Chondrocyte (in vitro differentiated cells): Measurements from ENCODE around the gene FOXP4. TPM values are rescaled to one million over a fixed set of nuclear protein-coding genes. Genes with fewer than 3 reads are reported as not detected.
A peak's percentile ranks its signal among the peaks of the same experiment; 100 is the strongest.

Experiments used
- DNase-seq: peaks from one replicate; pipeline ENCODE4 v3.0.0; 2021; ENCODE audit warnings: mixed read lengths, low spot score
- H3K27ac Mint-ChIP-seq: one replicate; pipeline ENCODE4 v1.8.0; 2021; ENCODE audit warnings: mild to moderate bottlenecking, moderate library complexity, mixed read lengths; ENCODE audit not compliant: unreplicated experiment
- H3K27me3 Mint-ChIP-seq: 2 replicates; pipeline ENCODE4 v1.8.0; 2021; ENCODE audit warnings: low read depth, mixed read lengths
- H3K36me3 Mint-ChIP-seq: 2 replicates; pipeline ENCODE4 v1.8.0; 2021; ENCODE audit warnings: low read depth, mixed read lengths
- H3K4me1 Mint-ChIP-seq: 2 replicates; pipeline ENCODE4 v1.8.0; 2021; ENCODE audit warnings: low read depth, mild to moderate bottlenecking, mixed read lengths
- H3K4me3 Mint-ChIP-seq: one replicate; pipeline ENCODE4 v1.8.0; 2021; ENCODE audit warnings: mild to moderate bottlenecking, moderate library complexity, mixed read lengths; ENCODE audit not compliant: unreplicated experiment
- H3K9me3 Mint-ChIP-seq: 2 replicates; pipeline ENCODE4 v1.8.0; 2021; ENCODE audit warnings: low read depth, mixed read lengths
- total RNA-seq: library from RNA; stranded (reverse); gene quantifications from 3 replicates; pipeline ENCODE4 v1.2.1, GENCODE V29; 2021
- TF ChIP-seq, protein P1 (sequence below): fragments of 200-600 bp; sonication (generic); IDR thresholded peaks from 2 replicates; pipeline ENCODE4 v1.5.0; 2021; ENCODE audit warnings: antibody characterized with exemption, mild to moderate bottlenecking, moderate library complexity

The FOXP4 gene
- total RNA-seq, 1 donor from 2014 or later, result 18.6 TPM

DNA sequence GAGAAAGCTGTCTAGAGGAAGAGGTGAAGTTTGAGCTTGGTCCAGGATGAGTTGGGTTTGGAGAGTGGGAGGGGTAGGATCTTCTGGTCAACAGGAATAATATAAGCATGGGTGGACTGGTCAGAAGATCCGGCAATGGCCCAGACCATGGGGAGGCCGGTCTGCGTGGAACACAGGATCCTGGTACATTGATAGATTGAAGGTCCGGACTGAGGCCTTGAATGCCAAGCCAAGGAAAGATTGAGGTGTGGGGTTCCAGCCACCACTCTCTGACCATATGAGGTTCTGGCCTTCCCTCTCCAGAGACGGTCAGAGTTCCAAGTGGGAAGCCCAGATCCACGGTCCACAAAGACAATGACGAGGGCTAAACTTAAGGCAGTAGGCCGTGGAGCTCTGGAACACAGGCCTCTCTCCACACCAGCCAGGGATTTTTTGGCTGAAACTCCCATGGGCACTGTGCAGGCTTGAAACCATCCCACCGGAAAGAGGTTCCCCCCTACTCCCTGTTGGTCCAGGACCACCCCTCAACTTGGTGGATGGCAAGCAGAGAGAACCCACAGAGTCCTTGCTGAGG is 95.3 kb downstream of the FOXP4 start:
- Mint-ChIP-seq H3K27ac (no peak overlapping the region), H3K4me3 (no peak overlapping the region), H3K36me3 (peaks cover 4% of the 10 kb centered on the region), H3K9me3 (no peaks in the 10 kb centered on the region), H3K4me1 (peaks cover 82% of the 10 kb centered on the region), H3K27me3 (no peaks in the 10 kb centered on the region)
- TF ChIP-seq, protein P1, sequence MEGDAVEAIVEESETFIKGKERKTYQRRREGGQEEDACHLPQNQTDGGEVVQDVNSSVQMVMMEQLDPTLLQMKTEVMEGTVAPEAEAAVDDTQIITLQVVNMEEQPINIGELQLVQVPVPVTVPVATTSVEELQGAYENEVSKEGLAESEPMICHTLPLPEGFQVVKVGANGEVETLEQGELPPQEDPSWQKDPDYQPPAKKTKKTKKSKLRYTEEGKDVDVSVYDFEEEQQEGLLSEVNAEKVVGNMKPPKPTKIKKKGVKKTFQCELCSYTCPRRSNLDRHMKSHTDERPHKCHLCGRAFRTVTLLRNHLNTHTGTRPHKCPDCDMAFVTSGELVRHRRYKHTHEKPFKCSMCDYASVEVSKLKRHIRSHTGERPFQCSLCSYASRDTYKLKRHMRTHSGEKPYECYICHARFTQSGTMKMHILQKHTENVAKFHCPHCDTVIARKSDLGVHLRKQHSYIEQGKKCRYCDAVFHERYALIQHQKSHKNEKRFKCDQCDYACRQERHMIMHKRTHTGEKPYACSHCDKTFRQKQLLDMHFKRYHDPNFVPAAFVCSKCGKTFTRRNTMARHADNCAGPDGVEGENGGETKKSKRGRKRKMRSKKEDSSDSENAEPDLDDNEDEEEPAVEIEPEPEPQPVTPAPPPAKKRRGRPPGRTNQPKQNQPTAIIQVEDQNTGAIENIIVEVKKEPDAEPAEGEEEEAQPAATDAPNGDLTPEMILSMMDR, result no peak
- no peak for DNase-seq

DNA sequence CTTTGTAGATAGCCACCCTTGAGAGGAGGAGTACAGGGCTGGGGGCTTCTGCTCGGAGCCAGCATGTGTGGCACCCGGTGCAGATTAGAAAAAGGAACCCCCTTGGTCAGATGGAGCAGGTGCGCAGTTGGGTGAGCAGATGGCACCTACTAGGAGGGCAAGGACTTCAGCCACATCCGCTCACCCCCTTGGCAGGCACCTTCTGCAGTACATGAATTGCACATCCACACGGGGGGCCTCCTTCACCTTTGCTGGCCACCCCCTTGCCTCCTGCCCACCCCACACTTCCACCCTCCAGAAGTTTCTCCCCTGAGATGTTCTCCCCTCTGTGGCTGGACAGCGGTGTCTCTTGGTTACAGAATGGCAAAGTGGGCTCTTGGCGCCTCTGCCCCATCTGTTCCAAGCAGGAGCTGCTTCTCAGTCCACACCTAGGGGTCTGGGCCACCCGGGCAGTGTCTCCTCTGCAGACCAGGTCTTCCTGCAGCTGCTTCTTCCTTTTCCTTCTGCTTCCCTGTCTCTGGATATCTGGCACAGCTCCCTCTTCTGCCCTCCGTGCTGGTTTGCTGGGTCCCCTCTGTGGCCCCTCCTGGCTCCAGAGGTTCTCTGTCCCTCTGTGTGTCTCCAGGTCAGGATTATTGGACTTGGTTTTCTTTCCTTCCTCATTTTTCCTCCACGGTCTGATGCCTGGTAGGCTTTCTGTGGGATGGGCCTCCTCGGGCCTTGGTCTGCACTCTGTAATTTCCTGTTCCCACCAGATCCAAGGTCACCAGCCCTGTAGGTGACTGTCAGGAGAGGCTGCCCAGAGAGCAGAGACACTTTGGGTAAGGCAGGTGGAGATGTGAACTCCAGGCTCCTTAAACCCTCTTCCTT is 96.1 kb downstream of the FOXP4 start:
- Mint-ChIP-seq H3K4me3 (no peak overlapping the region), H3K27me3 (no peaks in the 10 kb centered on the region), H3K4me1 (peaks cover 87% of the 10 kb centered on the region), H3K27ac (no peak overlapping the region), H3K9me3 (no peaks in the 10 kb centered on the region), H3K36me3 (peaks cover 7% of the 10 kb centered on the region)
- TF ChIP-seq, protein P1, result no peak
- no peak for DNase-seq

DNA sequence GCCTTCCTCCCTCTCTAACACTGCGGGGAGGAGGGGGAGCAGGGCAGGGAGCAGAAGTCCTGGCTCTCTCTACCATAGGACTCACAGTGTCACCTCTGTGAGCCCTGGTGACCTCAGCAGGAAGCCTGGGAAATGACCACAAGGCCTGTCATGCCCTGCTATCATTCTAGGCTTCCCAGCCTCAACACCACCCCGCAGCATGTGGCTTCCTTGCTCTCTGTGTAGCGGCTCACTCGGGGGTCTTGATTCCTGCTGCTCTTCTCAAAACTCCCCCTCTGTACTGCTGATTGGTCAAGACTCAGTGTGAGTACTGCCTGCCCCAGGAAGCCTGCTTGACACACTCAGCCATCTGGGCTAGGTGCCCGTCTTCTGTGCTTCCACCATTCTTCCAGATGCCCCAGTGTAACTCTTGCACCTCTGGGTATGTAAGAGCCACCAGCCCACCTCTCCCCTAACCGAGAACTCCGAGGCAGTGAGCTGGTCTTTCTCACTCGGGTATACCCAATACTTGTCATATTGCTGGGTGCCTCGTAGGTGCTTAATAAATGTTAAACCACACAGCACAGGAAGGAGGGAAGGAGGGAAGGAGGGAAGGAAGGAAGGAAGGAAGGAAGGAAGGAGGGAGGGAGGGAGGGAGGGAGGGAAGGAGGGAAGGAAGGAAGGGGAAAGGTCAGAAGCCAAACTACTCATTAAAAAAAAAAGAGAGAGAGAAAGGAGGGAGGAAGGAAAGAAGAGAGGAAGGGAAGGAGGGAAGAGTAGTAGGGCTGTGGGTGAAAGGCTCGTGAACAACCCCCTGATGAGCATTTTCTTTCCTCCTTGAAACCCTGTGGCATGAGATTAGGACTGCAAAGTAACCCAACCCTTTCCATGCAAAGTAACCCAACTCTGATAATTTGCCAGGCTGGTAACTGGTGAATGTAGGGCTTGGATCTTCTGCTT is 97.0 kb downstream of the FOXP4 start:
- Mint-ChIP-seq H3K4me1 (peaks cover 82% of the 10 kb centered on the region), H3K4me3 (no peak overlapping the region), H3K27ac (no peak overlapping the region), H3K9me3 (no peaks in the 10 kb centered on the region), H3K27me3 (no peaks in the 10 kb centered on the region), H3K36me3 (peaks cover 11% of the 10 kb centered on the region)
- TF ChIP-seq, protein P1, result no peak
- no peak for DNase-seq

DNA sequence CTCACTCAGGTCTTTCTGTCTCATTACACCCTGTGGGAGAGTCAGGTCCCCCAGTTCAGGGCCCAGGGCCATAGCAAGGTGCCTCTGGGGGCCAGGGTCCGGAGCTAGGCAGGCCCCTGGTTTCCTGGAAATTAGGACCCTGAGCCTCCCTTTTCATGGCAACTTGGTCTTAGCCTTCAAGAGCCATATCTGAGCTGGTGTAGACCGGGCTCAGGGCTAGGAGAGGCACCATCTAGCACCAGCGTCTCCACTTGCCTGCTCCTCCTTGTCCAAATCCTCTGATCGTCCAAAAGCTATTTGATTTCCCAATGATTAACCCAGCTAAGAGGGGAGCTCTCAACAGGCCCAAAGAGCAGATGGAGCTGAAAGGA is 97.7 kb downstream of the FOXP4 start:
- H3K36me3 Mint-ChIP-seq, result peaks cover 13% of the 10 kb centered on the region
- no peaks in the 10 kb centered on the region for H3K27me3 Mint-ChIP-seq
- H3K27ac Mint-ChIP-seq, result no peak overlapping the region
- H3K4me3 Mint-ChIP-seq, result no peak overlapping the region
- TF ChIP-seq, protein P1, result no peak
- no peaks in the 10 kb centered on the region for H3K9me3 Mint-ChIP-seq
- H3K4me1 Mint-ChIP-seq, result peaks cover 80% of the 10 kb centered on the region
- DNase-seq, result no peak

DNA sequence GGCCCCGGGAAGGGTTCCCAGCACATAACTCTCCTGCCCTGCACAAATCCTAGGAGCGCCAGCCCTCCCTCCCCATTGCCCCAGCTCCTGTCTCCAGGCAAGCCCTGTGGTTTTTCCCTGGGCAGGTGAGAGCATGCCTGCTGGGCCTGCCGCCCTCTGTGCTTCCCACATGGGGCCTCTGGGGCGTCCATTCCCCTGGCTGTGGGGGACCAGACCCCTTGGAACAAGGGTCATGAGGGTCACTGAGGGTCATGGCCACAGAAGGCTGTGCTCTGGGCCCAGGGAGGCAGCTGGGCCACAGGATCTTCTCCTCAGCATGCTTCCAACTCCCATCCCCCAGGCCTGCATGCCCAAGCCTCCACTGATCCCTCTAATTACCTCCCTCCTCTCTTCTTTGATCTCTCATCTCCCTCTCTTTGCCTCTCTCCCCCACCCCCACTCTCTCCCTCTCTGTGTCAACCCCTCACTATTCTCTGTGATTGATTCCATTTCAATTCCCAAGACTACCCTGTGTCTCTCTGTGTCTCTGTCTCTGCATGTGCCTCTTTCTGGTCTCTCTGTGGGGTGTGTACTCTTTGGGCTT is 98.2 kb downstream of the FOXP4 start:
- DNase-seq, result no peak

More for the DNA sequence above, 98.2 kb downstream of the FOXP4 start:
- Mint-ChIP-seq H3K36me3 (peaks cover 15% of the 10 kb centered on the region), H3K4me3 (no peak overlapping the region), H3K27ac (peak overlapping the region; percentile 41), H3K27me3 (no peaks in the 10 kb centered on the region), H3K9me3 (no peaks in the 10 kb centered on the region), H3K4me1 (peaks cover 77% of the 10 kb centered on the region)
- TF ChIP-seq, protein P1, result no peak
